HepG2 (cell line): ENCODE results near the gene IGFLR1. TPM values are rescaled to one million over a fixed set of nuclear protein-coding genes. Genes with fewer than 3 reads are reported as not detected.

Experiments
- KDM2A ChIP-seq: sonication (generic); formaldehyde crosslinking; IDR thresholded peaks from 2 replicates; pipeline ENCODE4 v1.4.0; 2020; ENCODE audit warnings: low read depth, missing genetic modification reagents, borderline replicate concordance
- NCOA1 ChIP-seq: sonication (generic); formaldehyde crosslinking; IDR thresholded peaks from 2 replicates; pipeline ENCODE4 v1.9.0; 2021; ENCODE audit warnings: missing genetic modification reagents
- PHF8 ChIP-seq: sonication (generic); formaldehyde crosslinking; IDR thresholded peaks from 2 replicates; pipeline ENCODE4 v1.5.0; 2020; ENCODE audit warnings: missing genetic modification reagents
- PPARG ChIP-seq: conservative IDR thresholded peaks from 2 replicates; pipeline ENCODE4 v1.6.1; 2016; ENCODE audit warnings: missing biosample characterization, missing genetic modification reagents
- ZBTB7A ChIP-seq: sonication (generic); formaldehyde crosslinking; IDR thresholded peaks from 2 replicates; pipeline ENCODE4 v1.8.0; 2022; ENCODE audit warnings: mild to moderate bottlenecking, missing genetic modification reagents
- ZFP82 ChIP-seq: sonication (generic); formaldehyde crosslinking; IDR thresholded peaks from 2 replicates; pipeline ENCODE4 v1.5.1; 2020; ENCODE audit warnings: mild to moderate bottlenecking, missing genetic modification reagents, borderline replicate concordance
- ZSCAN20 ChIP-seq: sonication (generic); formaldehyde crosslinking; IDR thresholded peaks from 2 replicates; pipeline ENCODE4 v1.4.0; 2020; ENCODE audit warnings: missing genetic modification reagents, mild to moderate bottlenecking, borderline replicate concordance
- polyA plus RNA-seq, 8 experiments: library from polyadenylated mRNA; depleted of rRNA in 3 of 8; stranded (reverse) in 7 of 8; unstranded in 1 of 8; fragments of >200 nt; fragmentation: Illumina TruSeq in 4 of 8; extraction: Trizol in 4 of 8; gene quantifications; 2 replicates each; pipeline versions ENCODE4 v1.2.1 to v1.2.3, GENCODE V29; 2011 to 2016; ENCODE audit warnings: low read depth in 4 of 8, missing spikeins in 1 of 8, mixed read lengths in 1 of 8; ENCODE audit not compliant: insufficient read depth in 1 of 8
- total RNA-seq, 5 experiments: library from RNA; depleted of rRNA; stranded (reverse); fragments of >200 nt; fragmentation: Illumina TruSeq; extraction: Trizol; gene quantifications; 2 replicates each; pipeline ENCODE4 v1.2.3, GENCODE V29; 2016; ENCODE audit warnings: low read depth in 1 of 5
- TF ChIP-seq, protein P1 (sequence below): sonication (generic); formaldehyde crosslinking; IDR thresholded peaks from 2 replicates; pipeline ENCODE4 v1.5.0; 2020; ENCODE audit warnings: missing genetic modification reagents
- TF ChIP-seq, protein P2 (sequence below), 2 experiments: fragments of 450-650 bp in 1 of 2; sonication (generic) in 1 of 2; formaldehyde crosslinking in 1 of 2; IDR thresholded peaks; 2 replicates each; pipeline versions ENCODE4 v1.6.1 to v1.8.0; 2016 to 2022; ENCODE audit warnings: antibody characterized with exemption in 1 of 2, mild to moderate bottlenecking in 1 of 2, missing genetic modification reagents in 1 of 2
- TF ChIP-seq, protein P3 (sequence below): sonication (generic); formaldehyde crosslinking; IDR thresholded peaks from 2 replicates; pipeline ENCODE4 v1.4.0; 2020; ENCODE audit warnings: missing genetic modification reagents
- TF ChIP-seq, protein P4 (sequence below): sonication (generic); formaldehyde crosslinking; IDR thresholded peaks from 2 replicates; pipeline ENCODE4 v1.4.0; 2020; ENCODE audit warnings: missing genetic modification reagents, borderline replicate concordance

The IGFLR1 gene
- total and polyA plus RNA-seq, 2 of the 13 experiments (the other 11 are each of a cell fraction or from before 2014, with no cell fraction given) = 5.4 to 8.9 TPM

DNA sequence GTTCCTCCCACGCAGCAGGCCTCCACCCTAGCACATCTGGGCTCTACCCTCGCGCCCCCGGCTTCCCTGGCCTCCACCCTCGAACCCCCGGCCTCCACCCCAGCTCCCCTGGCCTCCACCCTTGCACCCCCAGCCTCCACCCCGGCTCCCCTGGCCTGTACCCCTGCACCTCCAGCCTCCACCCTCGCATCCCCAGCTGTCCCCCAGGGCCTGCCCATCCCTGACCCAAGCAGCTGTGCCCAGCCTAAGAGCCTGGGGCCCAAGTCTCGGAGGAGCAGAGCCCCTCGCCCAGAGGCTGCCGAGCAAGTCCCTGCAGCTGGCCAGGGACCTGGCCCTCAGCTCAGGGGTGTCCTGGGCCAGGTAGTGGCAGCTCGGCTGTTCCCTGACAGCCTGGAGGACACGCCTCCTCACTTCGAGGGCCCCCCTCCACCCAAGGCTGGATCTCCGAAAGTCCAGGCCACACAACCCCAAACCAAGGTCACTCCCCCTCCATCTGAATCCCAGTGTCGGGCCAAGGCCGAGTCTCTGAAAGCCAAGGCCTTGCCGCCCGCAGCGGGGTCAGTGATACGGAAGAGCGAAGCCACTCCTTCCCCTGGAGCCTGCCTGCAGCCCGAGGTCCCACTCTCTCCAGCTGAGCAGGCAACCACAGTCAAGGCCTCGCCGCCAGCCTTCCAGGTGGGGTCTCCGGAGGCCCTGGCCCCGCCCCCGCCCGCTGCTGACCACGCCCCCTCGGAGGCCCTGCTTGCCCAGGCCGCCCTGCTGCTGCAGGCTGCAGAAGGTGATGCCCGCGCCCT is 25.2 kb upstream of the IGFLR1 start (continued):
- TF ChIP-seq PPARG (CRISPR knock-in tag) (0 out of 2 replicates have a peak, but pooled peaks have one; percentile 13), KDM2A (CRISPR knock-in tag) (no peak), NCOA1 (CRISPR knock-in tag) (no peak), ZBTB7A (CRISPR knock-in tag) (no peak), ZSCAN20 (CRISPR knock-in tag) (no peak), ZFP82 (CRISPR knock-in tag) (no peak), PHF8 (peak; percentile 46)
- TF ChIP-seq, protein P1, sequence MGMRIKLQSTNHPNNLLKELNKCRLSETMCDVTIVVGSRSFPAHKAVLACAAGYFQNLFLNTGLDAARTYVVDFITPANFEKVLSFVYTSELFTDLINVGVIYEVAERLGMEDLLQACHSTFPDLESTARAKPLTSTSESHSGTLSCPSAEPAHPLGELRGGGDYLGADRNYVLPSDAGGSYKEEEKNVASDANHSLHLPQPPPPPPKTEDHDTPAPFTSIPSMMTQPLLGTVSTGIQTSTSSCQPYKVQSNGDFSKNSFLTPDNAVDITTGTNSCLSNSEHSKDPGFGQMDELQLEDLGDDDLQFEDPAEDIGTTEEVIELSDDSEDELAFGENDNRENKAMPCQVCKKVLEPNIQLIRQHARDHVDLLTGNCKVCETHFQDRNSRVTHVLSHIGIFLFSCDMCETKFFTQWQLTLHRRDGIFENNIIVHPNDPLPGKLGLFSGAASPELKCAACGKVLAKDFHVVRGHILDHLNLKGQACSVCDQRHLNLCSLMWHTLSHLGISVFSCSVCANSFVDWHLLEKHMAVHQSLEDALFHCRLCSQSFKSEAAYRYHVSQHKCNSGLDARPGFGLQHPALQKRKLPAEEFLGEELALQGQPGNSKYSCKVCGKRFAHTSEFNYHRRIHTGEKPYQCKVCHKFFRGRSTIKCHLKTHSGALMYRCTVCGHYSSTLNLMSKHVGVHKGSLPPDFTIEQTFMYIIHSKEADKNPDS (CRISPR knock-in tag) = no peak
- TF ChIP-seq, protein P2, sequence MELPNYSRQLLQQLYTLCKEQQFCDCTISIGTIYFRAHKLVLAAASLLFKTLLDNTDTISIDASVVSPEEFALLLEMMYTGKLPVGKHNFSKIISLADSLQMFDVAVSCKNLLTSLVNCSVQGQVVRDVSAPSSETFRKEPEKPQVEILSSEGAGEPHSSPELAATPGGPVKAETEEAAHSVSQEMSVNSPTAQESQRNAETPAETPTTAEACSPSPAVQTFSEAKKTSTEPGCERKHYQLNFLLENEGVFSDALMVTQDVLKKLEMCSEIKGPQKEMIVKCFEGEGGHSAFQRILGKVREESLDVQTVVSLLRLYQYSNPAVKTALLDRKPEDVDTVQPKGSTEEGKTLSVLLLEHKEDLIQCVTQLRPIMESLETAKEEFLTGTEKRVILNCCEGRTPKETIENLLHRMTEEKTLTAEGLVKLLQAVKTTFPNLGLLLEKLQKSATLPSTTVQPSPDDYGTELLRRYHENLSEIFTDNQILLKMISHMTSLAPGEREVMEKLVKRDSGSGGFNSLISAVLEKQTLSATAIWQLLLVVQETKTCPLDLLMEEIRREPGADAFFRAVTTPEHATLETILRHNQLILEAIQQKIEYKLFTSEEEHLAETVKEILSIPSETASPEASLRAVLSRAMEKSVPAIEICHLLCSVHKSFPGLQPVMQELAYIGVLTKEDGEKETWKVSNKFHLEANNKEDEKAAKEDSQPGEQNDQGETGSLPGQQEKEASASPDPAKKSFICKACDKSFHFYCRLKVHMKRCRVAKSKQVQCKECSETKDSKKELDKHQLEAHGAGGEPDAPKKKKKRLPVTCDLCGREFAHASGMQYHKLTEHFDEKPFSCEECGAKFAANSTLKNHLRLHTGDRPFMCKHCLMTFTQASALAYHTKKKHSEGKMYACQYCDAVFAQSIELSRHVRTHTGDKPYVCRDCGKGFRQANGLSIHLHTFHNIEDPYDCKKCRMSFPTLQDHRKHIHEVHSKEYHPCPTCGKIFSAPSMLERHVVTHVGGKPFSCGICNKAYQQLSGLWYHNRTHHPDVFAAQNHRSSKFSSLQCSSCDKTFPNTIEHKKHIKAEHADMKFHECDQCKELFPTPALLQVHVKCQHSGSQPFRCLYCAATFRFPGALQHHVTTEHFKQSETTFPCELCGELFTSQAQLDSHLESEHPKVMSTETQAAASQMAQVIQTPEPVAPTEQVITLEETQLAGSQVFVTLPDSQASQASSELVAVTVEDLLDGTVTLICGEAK (IDR thresholded peaks at IDR 0.05) = no peak
- TF ChIP-seq, protein P2 (CRISPR knock-in tag; IDR thresholded peaks at IDR 0.05) = no peak
- TF ChIP-seq, protein P3, sequence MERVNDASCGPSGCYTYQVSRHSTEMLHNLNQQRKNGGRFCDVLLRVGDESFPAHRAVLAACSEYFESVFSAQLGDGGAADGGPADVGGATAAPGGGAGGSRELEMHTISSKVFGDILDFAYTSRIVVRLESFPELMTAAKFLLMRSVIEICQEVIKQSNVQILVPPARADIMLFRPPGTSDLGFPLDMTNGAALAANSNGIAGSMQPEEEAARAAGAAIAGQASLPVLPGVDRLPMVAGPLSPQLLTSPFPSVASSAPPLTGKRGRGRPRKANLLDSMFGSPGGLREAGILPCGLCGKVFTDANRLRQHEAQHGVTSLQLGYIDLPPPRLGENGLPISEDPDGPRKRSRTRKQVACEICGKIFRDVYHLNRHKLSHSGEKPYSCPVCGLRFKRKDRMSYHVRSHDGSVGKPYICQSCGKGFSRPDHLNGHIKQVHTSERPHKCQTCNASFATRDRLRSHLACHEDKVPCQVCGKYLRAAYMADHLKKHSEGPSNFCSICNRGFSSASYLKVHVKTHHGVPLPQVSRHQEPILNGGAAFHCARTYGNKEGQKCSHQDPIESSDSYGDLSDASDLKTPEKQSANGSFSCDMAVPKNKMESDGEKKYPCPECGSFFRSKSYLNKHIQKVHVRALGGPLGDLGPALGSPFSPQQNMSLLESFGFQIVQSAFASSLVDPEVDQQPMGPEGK (CRISPR knock-in tag) = peak; percentile 38; the same call in 1 of the 2 replicates
- TF ChIP-seq, protein P4, sequence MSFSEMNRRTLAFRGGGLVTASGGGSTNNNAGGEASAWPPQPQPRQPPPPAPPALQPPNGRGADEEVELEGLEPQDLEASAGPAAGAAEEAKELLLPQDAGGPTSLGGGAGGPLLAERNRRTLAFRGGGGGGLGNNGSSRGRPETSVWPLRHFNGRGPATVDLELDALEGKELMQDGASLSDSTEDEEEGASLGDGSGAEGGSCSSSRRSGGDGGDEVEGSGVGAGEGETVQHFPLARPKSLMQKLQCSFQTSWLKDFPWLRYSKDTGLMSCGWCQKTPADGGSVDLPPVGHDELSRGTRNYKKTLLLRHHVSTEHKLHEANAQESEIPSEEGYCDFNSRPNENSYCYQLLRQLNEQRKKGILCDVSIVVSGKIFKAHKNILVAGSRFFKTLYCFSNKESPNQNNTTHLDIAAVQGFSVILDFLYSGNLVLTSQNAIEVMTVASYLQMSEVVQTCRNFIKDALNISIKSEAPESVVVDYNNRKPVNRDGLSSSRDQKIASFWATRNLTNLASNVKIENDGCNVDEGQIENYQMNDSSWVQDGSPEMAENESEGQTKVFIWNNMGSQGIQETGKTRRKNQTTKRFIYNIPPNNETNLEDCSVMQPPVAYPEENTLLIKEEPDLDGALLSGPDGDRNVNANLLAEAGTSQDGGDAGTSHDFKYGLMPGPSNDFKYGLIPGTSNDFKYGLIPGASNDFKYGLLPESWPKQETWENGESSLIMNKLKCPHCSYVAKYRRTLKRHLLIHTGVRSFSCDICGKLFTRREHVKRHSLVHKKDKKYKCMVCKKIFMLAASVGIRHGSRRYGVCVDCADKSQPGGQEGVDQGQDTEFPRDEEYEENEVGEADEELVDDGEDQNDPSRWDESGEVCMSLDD (CRISPR knock-in tag) = no peak
